ENCODE data around the gene NBAS. TPM values are rescaled to one million over a fixed set of nuclear protein-coding genes. Genes with fewer than 3 reads are reported as not detected.

The NBAS gene
- total and polyA plus RNA-seq, 9 of the 15 experiments (the other 6 are each of a cell fraction or from before 2014, with no cell fraction given), result 15.3 to 94.4 (median 69.9) TPM

DNA sequence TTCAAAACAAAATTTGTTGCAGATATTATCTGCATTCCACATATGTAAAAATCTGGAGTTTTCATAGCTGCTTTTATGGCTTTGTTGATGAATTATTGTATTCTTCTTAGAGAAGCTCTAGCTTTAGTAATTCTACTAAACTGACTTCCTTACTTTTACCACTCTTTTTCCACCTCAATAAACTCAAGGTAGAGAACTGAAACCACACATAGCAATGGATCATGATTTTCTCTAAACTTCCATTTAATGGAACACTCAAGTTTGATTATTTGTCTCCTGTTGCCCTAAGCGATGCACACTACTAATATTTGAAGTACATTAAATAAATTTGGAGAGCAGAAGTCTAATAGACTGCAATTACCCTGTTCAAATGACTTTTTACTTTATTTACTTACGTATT, 192.0 kb downstream of the NBAS start (continued):
- TF ChIP-seq, protein P1, sequence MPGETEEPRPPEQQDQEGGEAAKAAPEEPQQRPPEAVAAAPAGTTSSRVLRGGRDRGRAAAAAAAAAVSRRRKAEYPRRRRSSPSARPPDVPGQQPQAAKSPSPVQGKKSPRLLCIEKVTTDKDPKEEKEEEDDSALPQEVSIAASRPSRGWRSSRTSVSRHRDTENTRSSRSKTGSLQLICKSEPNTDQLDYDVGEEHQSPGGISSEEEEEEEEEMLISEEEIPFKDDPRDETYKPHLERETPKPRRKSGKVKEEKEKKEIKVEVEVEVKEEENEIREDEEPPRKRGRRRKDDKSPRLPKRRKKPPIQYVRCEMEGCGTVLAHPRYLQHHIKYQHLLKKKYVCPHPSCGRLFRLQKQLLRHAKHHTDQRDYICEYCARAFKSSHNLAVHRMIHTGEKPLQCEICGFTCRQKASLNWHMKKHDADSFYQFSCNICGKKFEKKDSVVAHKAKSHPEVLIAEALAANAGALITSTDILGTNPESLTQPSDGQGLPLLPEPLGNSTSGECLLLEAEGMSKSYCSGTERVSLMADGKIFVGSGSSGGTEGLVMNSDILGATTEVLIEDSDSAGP (CRISPR knock-in tag; IDR thresholded peaks at IDR 0.05), result no peak
- TF ChIP-seq ESRRB (CRISPR knock-in tag; IDR thresholded peaks at IDR 0.05; ENCODE audit: borderline replicate concordance) (no peak), TAF9B (IDR thresholded peaks at IDR 0.05; ENCODE audit: partially characterized antibody) (no peak)

DNA sequence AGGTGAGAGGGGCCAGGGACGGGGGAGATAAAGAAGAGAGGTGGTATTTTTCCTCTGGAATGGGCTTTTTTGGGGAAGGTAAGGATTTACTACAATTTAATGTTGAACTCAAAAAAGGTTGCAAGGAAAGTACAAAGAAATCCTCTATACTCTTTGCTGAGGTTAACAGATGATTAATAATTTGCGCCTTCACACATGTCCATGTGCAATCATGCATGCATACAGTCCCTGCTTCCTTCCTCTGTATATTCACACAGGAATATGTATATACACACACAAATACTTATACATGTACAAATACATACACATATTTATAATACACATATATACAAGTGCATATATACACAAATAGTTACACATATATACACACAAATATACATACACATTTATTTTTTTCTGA, 193.4 kb downstream of the NBAS start:
- POLR2A ChIA-PET, result interaction anchor here (0.8 kb wide), 1 partner anchor 335 kb away, joined by 4 read pairs; no protein-coding TSS in a partner anchor
- Histone ChIP-seq H3K4me1 (replicated peaks in 1 of 2; ENCODE audit: control insufficient read depth in 2 of 2, insufficient read depth in 2 of 2, low read length in 2 of 2) (no peaks in the 10 kb centered on the region), H3K4me2 (ENCODE audit: insufficient read depth, low read length) (no peak overlapping the region), H3K4me3 (no peak overlapping the region), H3K36me3 (ENCODE audit: control insufficient read depth, insufficient read depth, low read length) (peaks cover 74% of the 10 kb centered on the region), H2AFZ (ENCODE audit: low read depth, low read length) (no peak overlapping the region), H3K27me3 (ENCODE audit: control insufficient read depth in 2 of 2, insufficient read depth in 2 of 2, low read length in 2 of 2) (no peaks in the 10 kb centered on the region), H3K9me3 (replicated peaks; ENCODE audit: control insufficient read depth, insufficient read depth, low read depth, low read length) (no peaks in the 10 kb centered on the region), H3K79me2 (ENCODE audit: control insufficient read depth, insufficient read depth, low read length) (no peaks in the 10 kb centered on the region), H4K20me1 (replicated peaks; ENCODE audit: control insufficient read depth, insufficient read depth, low read length) (no peaks in the 10 kb centered on the region; the same call in 1 of the 2 replicates), H3K9me1 (ENCODE audit: control insufficient read depth, insufficient read depth, low read length) (no peaks in the 10 kb centered on the region), H3K27ac (ENCODE audit: extremely low read depth, low read depth, low read length) (no peak overlapping the region), H3K9ac (ENCODE audit: insufficient read depth in 1 of 2, low read depth in 2 of 2, low read length in 2 of 2) (no peak overlapping the region)
- in situ Hi-C loops (cut with MboI) (no loop called here), intact Hi-C loops (cut with micrococcal nuclease) (no loop called here)
- FAIRE-seq, result no peak
- TF ChIP-seq STAT5B (CRISPR knock-in tag; IDR thresholded peaks at IDR 0.05) (no peak), LEF1 (IDR thresholded peaks at IDR 0.05) (no peak), ZNF12 (CRISPR knock-in tag; IDR thresholded peaks at IDR 0.05) (no peak), MEIS2 (IDR thresholded peaks at IDR 0.05; ENCODE audit: partially characterized antibody) (no peak), ATF7 (IDR thresholded peaks at IDR 0.05) (no peak), MTA1 (IDR thresholded peaks at IDR 0.05; ENCODE audit: borderline replicate concordance) (no peak), NBN (IDR thresholded peaks at IDR 0.05; ENCODE audit: low read depth) (no peak), ZNF436 (CRISPR knock-in tag; IDR thresholded peaks at IDR 0.05) (no peak), HMG20A (CRISPR knock-in tag; conservative IDR thresholded peaks at IDR 0.05) (no peak)
- WGBS (ENCODE audit: insufficient coverage, low coverage, missing lambda C conversion rate), result 93% methylated on average over 2 of the region's 2 CpGs
- no peak for DNase-seq (ENCODE audit: extremely low read depth in 1 of 4, low spot score in 3 of 4)
- no TSS peak for BruUV-seq (replicated peaks)
- CTCF ChIA-PET (ENCODE audit: low intra/inter-chr PET ratio), result no interaction called here
- ATAC-seq, result no peak

Measured in K562 (cell line).